GM19397 (cell line): ENCODE measurements around the gene MT3.

Experiments used
- ATAC-seq: cut with Tn5 transposase; IDR thresholded peaks from one replicate; pipeline ENCODE4 v1.9.1; 2021; ENCODE audit warnings: mild to moderate bottlenecking, moderate library complexity; ENCODE audit not compliant: unreplicated experiment

Gene MT3

DNA sequence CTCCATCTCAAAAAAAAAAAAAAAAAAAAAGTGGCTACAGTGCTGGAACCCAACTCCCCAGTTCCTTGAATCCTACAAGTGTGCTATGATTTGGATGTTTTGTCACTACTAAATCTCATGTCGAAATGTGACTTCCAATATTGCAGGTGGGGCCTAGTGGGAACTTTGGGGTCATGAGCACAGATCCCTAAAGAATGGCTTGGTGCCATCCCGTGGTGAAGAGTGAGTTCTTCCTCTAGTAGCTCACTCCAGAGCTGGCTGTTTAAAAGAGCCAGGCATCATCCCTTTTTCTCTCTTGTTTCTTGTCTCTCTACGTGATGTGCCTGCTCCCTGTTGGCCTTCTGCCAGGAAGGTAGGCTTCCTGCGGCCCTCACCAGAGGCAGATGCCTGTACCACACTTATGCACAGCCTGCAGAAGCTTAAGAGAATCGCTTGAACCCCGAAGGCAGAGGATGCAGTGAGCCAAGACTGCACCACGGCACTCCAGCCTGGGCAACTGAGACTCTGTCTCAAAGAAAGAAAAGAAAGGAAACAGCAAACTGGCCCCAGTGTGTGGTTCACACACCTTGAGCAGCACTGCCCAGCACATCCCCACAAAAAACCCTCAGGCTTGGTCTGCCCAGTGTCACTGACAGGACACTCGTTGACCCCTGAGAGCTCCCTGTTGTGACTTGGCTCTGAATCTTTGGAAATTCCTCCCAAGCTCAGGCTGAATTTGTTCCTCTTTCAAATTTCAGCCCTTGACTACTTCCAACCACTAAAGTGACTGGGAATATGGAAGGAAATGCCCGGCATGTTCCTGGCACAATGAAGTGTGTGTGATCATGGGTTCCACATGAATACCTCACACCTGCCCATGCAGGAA is 39.4 kb downstream of the MT3 start:
- ATAC-seq: no peak

DNA sequence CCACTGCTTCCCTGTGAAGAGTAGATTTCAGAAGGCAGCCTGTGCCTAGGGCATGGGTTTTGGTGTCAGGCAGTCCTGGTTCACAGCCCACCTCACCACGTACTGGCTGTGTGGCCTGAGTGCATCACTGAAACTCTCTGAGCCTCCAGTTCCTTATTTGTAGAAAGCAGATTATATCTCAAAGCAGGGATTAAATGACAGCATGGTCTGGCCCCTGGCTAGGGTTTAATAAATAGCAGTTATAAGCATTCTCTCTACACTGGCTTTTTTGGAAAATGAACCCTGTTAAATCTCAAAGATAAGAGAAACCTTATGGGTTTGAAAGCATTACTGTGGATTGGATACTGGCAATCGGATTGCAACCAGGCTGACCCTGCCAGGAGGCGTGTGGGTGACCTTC is 40.2 kb downstream of the MT3 start:
- ATAC-seq: no peak

- ATAC-seq: peak; percentile 60
Observed at GRCh38 chr16:56630134-56630533, 40.8 kb downstream of the MT3 start.

DNA sequence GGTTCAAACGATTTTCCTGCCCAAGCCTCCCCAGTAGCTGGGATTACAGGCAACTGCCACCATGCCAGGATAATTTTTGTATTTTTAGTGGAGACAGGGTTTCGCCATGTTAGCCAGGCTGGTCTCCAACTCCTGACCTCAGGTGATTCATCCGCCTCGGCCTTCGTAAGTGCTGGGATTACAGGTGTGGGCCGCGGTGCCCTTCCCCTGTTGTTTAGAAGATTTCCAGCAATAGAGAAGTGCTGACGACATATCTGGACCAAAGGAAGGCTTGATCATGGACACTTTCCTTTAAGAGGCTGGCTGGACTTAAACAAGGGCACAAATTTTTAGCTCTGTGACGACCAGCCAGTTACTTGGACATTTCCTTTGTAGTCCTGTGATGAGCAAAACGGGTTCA is 41.9 kb downstream of the MT3 start:
- no peak for ATAC-seq

- no peak for ATAC-seq
Observed at GRCh38 chr16:56631832-56632155, 42.5 kb downstream of the MT3 start.

- no peak for ATAC-seq
Observed at GRCh38 chr16:56632156-56632847, 43.0 kb downstream of the MT3 start, which contains the start of gene MT1M. TSS of gene MT1M (plus strand) at chr16:56632659. CDS start at chr16:56632732, 73 bp downstream.

DNA sequence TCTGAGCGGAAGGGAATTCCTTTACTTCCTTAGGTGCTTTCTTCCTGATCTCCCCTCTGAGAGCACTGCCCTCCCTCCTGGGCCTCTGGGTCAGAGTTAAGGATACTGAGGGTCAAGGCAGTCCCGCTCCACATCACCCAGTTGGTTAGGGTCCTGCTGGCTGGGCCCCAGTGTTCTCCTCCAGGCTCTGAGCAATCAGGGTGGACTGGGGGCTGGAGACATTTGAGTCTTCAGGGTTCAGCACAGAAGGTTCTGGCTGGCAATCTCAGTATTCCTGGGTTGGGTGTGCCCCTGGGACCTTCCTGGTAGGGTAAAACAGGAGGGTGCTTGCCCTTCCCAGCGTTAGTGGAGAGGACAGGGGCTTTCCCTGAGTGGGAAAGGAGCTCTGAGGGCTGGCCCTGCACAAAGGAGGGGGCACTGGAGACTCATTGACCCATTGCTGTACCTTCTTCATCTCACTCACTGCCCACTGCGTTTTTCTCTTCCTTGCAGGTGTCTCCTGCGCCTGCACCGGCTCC is 43.6 kb downstream of the MT3 start:
- ATAC-seq: no peak

DNA sequence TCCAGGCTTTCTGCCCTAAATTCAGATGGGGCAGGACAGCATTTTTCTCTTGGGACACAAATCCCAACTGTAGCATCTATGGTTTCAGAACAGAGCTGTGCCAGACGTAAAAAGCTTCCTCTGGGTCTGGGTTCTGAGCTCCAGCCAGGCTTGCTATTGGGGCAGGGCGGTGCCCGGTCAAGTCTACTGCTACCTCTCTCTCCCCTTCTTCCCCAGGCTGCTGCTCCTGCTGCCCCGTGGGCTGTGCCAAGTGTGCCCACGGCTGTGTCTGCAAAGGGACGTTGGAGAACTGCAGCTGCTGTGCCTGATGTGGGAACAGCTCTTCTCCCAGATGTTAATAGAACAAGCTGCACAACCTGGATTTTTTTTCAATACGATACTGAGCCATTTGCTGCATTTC is 44.2 kb downstream of the MT3 start:
- no peak for ATAC-seq

GRCh38 chr16:56634715-56635440 is 45.5 kb downstream of the MT3 start:
- no peak for ATAC-seq

DNA sequence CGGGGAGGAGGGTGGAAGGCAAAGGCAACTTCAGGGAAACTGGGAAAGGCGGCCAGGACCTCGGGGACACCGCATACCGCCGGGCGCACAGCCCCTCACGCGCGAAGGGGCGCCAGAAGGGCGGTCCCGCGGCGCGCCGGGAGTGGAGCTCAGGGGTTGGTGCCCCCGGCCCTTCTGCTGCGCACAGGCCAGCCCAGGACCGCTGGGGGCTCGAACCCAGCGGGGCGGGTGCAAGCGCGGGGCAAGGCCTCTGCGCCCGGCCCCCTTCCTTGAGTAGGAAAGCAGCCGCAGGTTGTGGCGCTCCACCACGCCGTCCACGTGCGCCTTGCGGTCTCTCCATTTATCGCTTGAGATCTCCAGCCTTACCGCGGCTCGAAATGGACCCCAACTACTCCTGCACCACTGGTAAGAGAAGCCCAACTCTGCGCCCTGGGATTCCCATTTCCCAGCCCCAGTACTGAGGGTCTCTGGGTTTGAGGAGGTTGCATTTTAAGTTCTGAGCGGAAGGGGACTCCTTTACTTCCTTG is 46.2 kb downstream of the MT3 start:
- no peak for ATAC-seq

- no peak for ATAC-seq
Observed at GRCh38 chr16:56636616-56637413, 47.5 kb downstream of the MT3 start.

DNA sequence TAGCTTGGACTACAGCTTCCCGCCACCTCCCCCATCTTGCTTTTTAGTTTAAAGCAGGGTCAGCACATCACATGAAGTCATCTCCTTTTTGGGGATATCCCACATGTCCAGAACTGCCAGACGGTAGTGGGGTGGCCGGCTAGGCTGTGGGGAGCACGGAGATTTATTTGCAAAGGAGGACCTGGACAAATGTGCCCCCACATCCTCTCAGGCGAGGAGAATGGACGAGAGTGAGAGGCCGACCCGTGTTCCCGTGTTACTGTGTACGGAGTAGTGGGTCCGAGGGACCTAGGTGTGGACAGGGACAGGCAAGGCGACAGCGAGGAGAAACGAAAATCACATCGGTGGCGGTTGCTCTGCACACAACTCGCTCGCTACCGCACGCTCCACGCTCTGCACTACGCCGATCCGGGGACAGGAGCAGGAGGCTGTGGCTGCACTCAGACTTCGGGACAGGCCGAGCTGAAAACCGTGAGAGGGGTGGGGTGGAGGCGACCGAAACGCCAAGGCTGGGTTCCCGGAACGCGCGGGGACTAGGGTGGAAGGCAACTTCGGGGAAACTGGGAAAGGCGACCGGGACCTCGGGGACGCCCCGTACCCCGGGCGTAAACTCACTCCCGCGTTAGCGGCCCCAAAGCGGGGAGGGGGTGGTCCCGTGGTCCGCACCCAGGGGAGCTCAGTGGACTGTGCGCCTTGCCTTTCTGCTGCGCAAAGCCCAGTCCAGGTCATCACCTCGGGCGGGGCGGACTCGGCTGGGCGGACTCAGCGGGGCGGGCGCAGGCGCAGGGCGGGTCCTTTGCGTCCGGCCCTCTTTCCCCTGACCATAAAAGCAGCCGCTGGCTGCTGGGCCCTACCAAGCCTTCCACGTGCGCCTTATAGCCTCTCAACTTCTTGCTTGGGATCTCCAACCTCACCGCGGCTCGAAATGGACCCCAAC is 48.8 kb downstream of the MT3 start, which contains the start of gene MT1A:
TSS of gene MT1A (plus strand) at position 853 of the 937 bp plus-strand sequence. CDS start at position 926, 73 bp downstream.
- no peak for ATAC-seq

GRCh38 chr16:56639045-56639444 is 49.7 kb downstream of the MT3 start:
- ATAC-seq: no peak

DNA sequence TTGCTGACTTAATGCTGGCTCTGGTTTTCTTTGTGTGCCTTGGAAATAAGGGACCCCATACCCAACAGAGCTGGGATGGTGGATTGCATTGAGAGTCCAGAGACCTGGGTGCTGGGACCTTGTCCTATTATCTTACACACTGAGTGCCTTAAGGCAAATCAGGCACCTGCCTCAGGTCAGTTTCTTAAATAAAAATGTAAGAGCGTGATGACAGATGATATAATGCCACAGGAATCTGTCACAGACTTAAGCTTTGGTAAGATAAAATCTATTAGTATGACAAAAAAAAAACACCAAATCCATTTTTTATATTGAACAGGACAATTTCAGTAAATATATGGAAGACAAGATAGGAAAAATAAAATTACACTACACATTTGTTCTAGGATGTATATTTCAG is 50.7 kb downstream of the MT3 start:
- no peak for ATAC-seq
